ENCODE data around the gene SLC2A4RG. TPM values are rescaled to one million over a fixed set of nuclear protein-coding genes. Genes with fewer than 3 reads are reported as not detected.

SLC2A4RG gene
- total RNA-seq, 1 donor from 2014 or later = 12.0 TPM

- H3K79me2 ChIP-seq (ENCODE audit: low read depth) = no peaks in the 10 kb centered on the region
- no peaks in the 10 kb centered on the region for H3K27me3 ChIP-seq
- Mint-ChIP-seq H3K9me3 (no peaks in the 10 kb centered on the region), H3K4me1 (peaks cover 8% of the 10 kb centered on the region), H3K36me3 (no peaks in the 10 kb centered on the region), H3K27ac (no peak overlapping the region), H3K27me3 (ENCODE audit: insufficient read depth, low read depth) (peaks cover 3% of the 10 kb centered on the region), H3K4me3 (no peak overlapping the region)
- no peaks in the 10 kb centered on the region for H3K9me3 ChIP-seq (ENCODE audit: low read depth)
- no peak for DNase-seq (ENCODE audit: low spot score)
- no peak for TF ChIP-seq EZH2 (IDR thresholded peaks at IDR 0.05)
- no peak for TF ChIP-seq EZH2phosphoT487 (IDR thresholded peaks at IDR 0.05)
- TF ChIP-seq CTCF (IDR thresholded peaks at IDR 0.05) = no peak
- no peak overlapping the region for H3K9ac ChIP-seq
- H3K4me2 ChIP-seq = no peak overlapping the region
- H4K20me1 ChIP-seq (ENCODE audit: low read depth) = peaks cover 3% of the 10 kb centered on the region
- H3K36me3 ChIP-seq = no peaks in the 10 kb centered on the region
- peaks cover 6% of the 10 kb centered on the region for H3K4me1 ChIP-seq
- H3K4me3 ChIP-seq = no peak overlapping the region
- no peak overlapping the region for H2AFZ ChIP-seq (replicated peaks)
- H3F3A ChIP-seq (ENCODE audit: low read depth) = peaks cover 14% of the 10 kb centered on the region
- no peak overlapping the region for H3K27ac ChIP-seq
These were observed 31.6 kb downstream of the SLC2A4RG start for GRCh38 chr20:63771046-63771707.

- H3K27me3 ChIP-seq = no peaks in the 10 kb centered on the region
- H3F3A ChIP-seq (ENCODE audit: low read depth) = peaks cover 15% of the 10 kb centered on the region
- peaks cover 4% of the 10 kb centered on the region for H4K20me1 ChIP-seq (ENCODE audit: low read depth)
- H3K36me3 Mint-ChIP-seq = peaks cover 4% of the 10 kb centered on the region
- H3K9ac ChIP-seq = no peak overlapping the region
- H3K27ac ChIP-seq = no peak overlapping the region
- no peak overlapping the region for H3K4me3 Mint-ChIP-seq
- no peaks in the 10 kb centered on the region for H3K9me3 Mint-ChIP-seq
- peaks cover 6% of the 10 kb centered on the region for H3K4me1 ChIP-seq
- H3K27me3 Mint-ChIP-seq (ENCODE audit: insufficient read depth, low read depth) = peaks cover 3% of the 10 kb centered on the region
- no peaks in the 10 kb centered on the region for H3K9me3 ChIP-seq (ENCODE audit: low read depth)
- H3K79me2 ChIP-seq (ENCODE audit: low read depth) = peaks cover 8% of the 10 kb centered on the region
- no peak overlapping the region for H3K4me2 ChIP-seq
- no peak for TF ChIP-seq CTCF (IDR thresholded peaks at IDR 0.05)
- no peak for TF ChIP-seq EZH2 (IDR thresholded peaks at IDR 0.05)
- no peak for TF ChIP-seq EZH2phosphoT487 (IDR thresholded peaks at IDR 0.05)
- H3K4me1 Mint-ChIP-seq = peaks cover 12% of the 10 kb centered on the region
- H3K27ac Mint-ChIP-seq = no peak overlapping the region
- no peaks in the 10 kb centered on the region for H3K36me3 ChIP-seq
- DNase-seq (ENCODE audit: low spot score) = no peak
- no peak overlapping the region for H3K4me3 ChIP-seq
- no peak overlapping the region for H2AFZ ChIP-seq (replicated peaks)
These were observed 33.4 kb downstream of the SLC2A4RG start for GRCh38 chr20:63772781-63773518.

GRCh38 chr20:63773571-63774241 lies 34.1 kb downstream of the SLC2A4RG start:
- Mint-ChIP-seq H3K9me3 (no peaks in the 10 kb centered on the region), H3K27me3 (ENCODE audit: insufficient read depth, low read depth) (peaks cover 3% of the 10 kb centered on the region), H3K4me3 (no peak overlapping the region), H3K4me1 (peaks cover 15% of the 10 kb centered on the region), H3K36me3 (peaks cover 4% of the 10 kb centered on the region), H3K27ac (no peak overlapping the region)
- Histone ChIP-seq H3K4me2 (no peak overlapping the region), H3K4me3 (no peak overlapping the region), H4K20me1 (ENCODE audit: low read depth) (peaks cover 4% of the 10 kb centered on the region), H3F3A (ENCODE audit: low read depth) (peaks cover 15% of the 10 kb centered on the region), H3K79me2 (ENCODE audit: low read depth) (peaks cover 8% of the 10 kb centered on the region), H2AFZ (replicated peaks) (no peak overlapping the region), H3K9ac (no peak overlapping the region), H3K9me3 (ENCODE audit: low read depth) (no peaks in the 10 kb centered on the region), H3K36me3 (no peaks in the 10 kb centered on the region), H3K4me1 (peaks cover 6% of the 10 kb centered on the region), H3K27me3 (no peaks in the 10 kb centered on the region), H3K27ac (no peak overlapping the region)
- TF ChIP-seq EZH2phosphoT487 (IDR thresholded peaks at IDR 0.05) (no peak), CTCF (IDR thresholded peaks at IDR 0.05) (no peak), EZH2 (IDR thresholded peaks at IDR 0.05) (no peak)
- DNase-seq (ENCODE audit: low spot score) = no peak
